ENCODE data around the gene KCNJ16. TPM values are rescaled to one million over a fixed set of nuclear protein-coding genes. Genes with fewer than 3 reads are reported as not detected.

KCNJ16 gene
- total RNA-seq, 1 donor from 2014 or later: 0.27 TPM

DNA sequence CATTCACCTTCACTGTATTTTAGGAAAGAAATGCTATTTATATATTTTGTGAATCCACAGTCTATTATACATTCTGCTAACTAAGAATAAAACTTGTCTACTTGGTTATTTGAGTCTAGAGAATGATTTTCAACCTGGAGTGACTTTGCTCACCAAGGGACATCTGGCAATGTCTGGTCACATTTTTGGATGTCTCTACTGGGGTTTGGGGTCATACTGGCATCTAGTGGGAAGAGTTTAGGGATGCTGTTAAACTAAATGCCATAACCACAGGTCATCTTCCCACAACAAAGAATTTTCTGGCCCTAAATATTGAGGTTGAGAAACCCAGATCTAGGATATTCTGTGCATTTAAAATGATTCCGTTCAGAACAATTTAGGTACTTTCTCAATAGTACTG, 26.0 kb downstream of the KCNJ16 start:
- no peaks in the 10 kb centered on the region for H3K36me3 Mint-ChIP-seq (ENCODE audit: unreplicated experiment)
- H3K27ac Mint-ChIP-seq (ENCODE audit: unreplicated experiment): no peak overlapping the region
- H3K4me3 Mint-ChIP-seq (ENCODE audit: unreplicated experiment): no peak overlapping the region
- peaks cover 2% of the 10 kb centered on the region for H3K9me3 Mint-ChIP-seq (ENCODE audit: unreplicated experiment)
- peaks cover 8% of the 10 kb centered on the region for H3K4me1 Mint-ChIP-seq (ENCODE audit: low read depth, unreplicated experiment)
- H3K27me3 Mint-ChIP-seq (ENCODE audit: unreplicated experiment): no peaks in the 10 kb centered on the region
- TF ChIP-seq, protein P1, sequence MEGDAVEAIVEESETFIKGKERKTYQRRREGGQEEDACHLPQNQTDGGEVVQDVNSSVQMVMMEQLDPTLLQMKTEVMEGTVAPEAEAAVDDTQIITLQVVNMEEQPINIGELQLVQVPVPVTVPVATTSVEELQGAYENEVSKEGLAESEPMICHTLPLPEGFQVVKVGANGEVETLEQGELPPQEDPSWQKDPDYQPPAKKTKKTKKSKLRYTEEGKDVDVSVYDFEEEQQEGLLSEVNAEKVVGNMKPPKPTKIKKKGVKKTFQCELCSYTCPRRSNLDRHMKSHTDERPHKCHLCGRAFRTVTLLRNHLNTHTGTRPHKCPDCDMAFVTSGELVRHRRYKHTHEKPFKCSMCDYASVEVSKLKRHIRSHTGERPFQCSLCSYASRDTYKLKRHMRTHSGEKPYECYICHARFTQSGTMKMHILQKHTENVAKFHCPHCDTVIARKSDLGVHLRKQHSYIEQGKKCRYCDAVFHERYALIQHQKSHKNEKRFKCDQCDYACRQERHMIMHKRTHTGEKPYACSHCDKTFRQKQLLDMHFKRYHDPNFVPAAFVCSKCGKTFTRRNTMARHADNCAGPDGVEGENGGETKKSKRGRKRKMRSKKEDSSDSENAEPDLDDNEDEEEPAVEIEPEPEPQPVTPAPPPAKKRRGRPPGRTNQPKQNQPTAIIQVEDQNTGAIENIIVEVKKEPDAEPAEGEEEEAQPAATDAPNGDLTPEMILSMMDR (IDR thresholded peaks at IDR 0.05; ENCODE audit: partially characterized antibody, unreplicated experiment): no peak
- no peak for DNase-seq

DNA sequence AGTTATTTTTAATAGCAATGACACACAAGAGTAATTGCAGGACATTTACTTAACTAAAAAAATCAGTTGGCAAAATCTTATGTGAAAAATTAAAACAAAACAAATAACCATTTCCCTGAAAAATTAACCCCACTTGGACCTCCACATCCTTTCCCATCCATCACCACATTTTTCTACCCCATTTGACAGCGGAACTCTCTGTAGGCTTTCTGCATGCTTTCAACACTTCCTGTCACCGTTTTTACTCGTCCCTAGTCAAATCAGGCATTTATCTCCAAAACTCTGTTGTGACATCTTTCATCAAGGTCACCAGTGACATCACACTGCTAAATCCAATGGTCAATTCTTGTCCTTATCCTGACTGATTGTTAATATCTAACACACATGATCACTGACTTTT, 27.5 kb downstream of the KCNJ16 start:
- Mint-ChIP-seq H3K27ac (ENCODE audit: unreplicated experiment) (no peak overlapping the region), H3K27me3 (ENCODE audit: unreplicated experiment) (no peaks in the 10 kb centered on the region), H3K36me3 (ENCODE audit: unreplicated experiment) (no peaks in the 10 kb centered on the region), H3K4me1 (ENCODE audit: low read depth, unreplicated experiment) (peaks cover 8% of the 10 kb centered on the region), H3K4me3 (ENCODE audit: unreplicated experiment) (no peak overlapping the region), H3K9me3 (ENCODE audit: unreplicated experiment) (peaks cover 2% of the 10 kb centered on the region)
- TF ChIP-seq, protein P1 (IDR thresholded peaks at IDR 0.05; ENCODE audit: partially characterized antibody, unreplicated experiment): no peak
- no peak for DNase-seq

DNA sequence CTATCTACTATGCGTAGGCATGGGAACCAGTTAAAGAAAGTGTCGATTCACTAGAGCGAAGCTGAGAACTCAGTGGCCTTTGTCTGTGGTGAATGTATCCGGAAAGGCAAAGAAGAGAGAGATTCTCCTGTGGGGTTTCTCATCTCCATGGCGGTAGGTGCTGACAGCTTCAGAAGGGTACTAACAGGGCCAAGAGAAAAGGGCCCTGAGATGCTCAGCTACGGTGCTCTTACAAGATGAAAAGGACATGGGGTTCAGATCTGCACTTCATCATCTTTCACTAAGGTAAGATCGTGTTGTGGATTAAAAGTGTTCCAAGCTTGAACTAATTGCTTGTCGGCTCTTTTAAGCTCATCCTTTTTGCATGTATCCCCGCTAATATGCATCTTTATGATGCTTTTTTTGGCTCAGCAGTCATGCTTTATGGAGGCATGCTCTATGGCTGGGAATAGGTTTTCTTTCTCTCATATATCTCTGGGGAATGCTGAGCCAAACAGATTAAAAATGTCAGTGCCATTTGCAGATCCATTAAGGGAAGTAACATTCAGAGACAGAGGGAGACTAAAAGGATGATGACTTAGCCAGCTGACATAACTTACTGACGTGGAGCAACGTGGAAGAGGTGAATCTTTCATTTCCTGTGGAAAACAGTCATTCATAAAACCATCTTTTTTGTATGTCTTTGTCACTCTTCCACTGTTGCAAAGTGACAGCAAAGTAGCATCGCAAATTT, 29.9 kb downstream of the KCNJ16 start:
- Mint-ChIP-seq H3K36me3 (ENCODE audit: unreplicated experiment) (no peaks in the 10 kb centered on the region), H3K27me3 (ENCODE audit: unreplicated experiment) (no peaks in the 10 kb centered on the region), H3K9me3 (ENCODE audit: unreplicated experiment) (peaks cover 2% of the 10 kb centered on the region), H3K27ac (ENCODE audit: unreplicated experiment) (peak overlapping the region; percentile 94), H3K4me3 (ENCODE audit: unreplicated experiment) (peak overlapping the region; percentile 68), H3K4me1 (ENCODE audit: low read depth, unreplicated experiment) (peaks cover 8% of the 10 kb centered on the region)
- no peak for DNase-seq
- TF ChIP-seq, protein P1 (IDR thresholded peaks at IDR 0.05; ENCODE audit: partially characterized antibody, unreplicated experiment): no peak

DNA sequence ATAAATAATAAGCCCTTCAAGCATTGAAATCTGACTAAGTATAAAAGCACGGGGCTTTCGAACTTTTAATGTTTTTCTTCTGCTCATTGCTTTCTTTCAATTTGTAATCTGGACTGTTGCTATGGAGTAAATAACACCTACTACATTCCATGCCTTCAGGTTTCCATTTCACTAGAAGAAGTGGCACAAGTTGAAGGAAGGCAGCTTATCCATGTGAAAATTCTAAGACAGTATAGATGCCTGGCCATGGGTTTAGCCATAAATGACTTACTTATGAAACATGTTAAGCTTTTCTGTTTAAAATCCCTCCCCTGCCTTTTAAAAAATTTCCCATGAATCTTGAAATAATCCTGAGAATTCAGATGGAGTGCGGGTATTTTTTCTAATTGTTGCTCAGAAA, 30.6 kb downstream of the KCNJ16 start:
- TF ChIP-seq, protein P1 (IDR thresholded peaks at IDR 0.05; ENCODE audit: partially characterized antibody, unreplicated experiment): no peak
- H3K4me1 Mint-ChIP-seq (ENCODE audit: low read depth, unreplicated experiment): peaks cover 8% of the 10 kb centered on the region
- no peak for DNase-seq
- H3K4me3 Mint-ChIP-seq (ENCODE audit: unreplicated experiment): no peak overlapping the region
- H3K36me3 Mint-ChIP-seq (ENCODE audit: unreplicated experiment): no peaks in the 10 kb centered on the region
- H3K9me3 Mint-ChIP-seq (ENCODE audit: unreplicated experiment): peaks cover 2% of the 10 kb centered on the region
- no peaks in the 10 kb centered on the region for H3K27me3 Mint-ChIP-seq (ENCODE audit: unreplicated experiment)
- peak overlapping the region; percentile 94 for H3K27ac Mint-ChIP-seq (ENCODE audit: unreplicated experiment)

DNA sequence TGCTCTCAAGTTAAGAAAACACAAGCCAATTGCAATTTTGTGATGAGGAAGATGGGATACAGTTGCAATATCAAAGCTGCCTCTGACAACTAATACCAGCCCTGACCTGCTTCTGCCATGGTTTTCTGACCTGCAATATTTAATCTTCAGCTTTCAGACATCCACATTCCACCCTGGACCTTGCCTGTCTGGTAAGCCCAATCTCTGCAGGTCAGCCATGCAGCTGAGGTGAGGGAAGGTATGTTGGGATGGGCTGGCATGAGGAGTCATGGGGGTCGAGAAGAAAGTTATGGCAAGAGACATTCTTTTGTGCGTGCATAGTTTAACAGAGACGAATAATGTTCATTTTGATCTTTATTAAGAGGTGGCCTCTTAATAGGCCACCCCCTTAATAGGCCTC, 31.5 kb downstream of the KCNJ16 start:
- H3K4me3 Mint-ChIP-seq (ENCODE audit: unreplicated experiment): no peak overlapping the region
- no peaks in the 10 kb centered on the region for H3K36me3 Mint-ChIP-seq (ENCODE audit: unreplicated experiment)
- H3K9me3 Mint-ChIP-seq (ENCODE audit: unreplicated experiment): peaks cover 2% of the 10 kb centered on the region
- H3K27me3 Mint-ChIP-seq (ENCODE audit: unreplicated experiment): no peaks in the 10 kb centered on the region
- no peak overlapping the region for H3K27ac Mint-ChIP-seq (ENCODE audit: unreplicated experiment)
- TF ChIP-seq, protein P1 (IDR thresholded peaks at IDR 0.05; ENCODE audit: partially characterized antibody, unreplicated experiment): no peak
- peaks cover 8% of the 10 kb centered on the region for H3K4me1 Mint-ChIP-seq (ENCODE audit: low read depth, unreplicated experiment)
- no peak for DNase-seq
